Pulmonary artery endothelial cell (primary cell): Measurements from ENCODE around the gene TEX48. TPM values are rescaled to one million over a fixed set of nuclear protein-coding genes. Genes with fewer than 3 reads are reported as not detected.

Experiments used
- DNase-seq: peaks from one replicate; pipeline ENCODE4 v3.0.0-alpha.2; 2011; ENCODE audit warnings: low read depth, low spot score
- total RNA-seq: library from RNA; depleted of rRNA; stranded (reverse); fragments of >200 nt; gene quantifications from 2 replicates; pipeline ENCODE4 v1.2.3, GENCODE V29; 2014

Gene TEX48
- total RNA-seq, 1 donor from 2014 or later, result not detected

GRCh38 chr9:114694146-114694545, 12.2 kb upstream of the TEX48 start:
- no peak for DNase-seq

- DNase-seq, result no peak
Measured at GRCh38 chr9:114693248-114693855, 11.4 kb upstream of the TEX48 start.

GRCh38 chr9:114691956-114692295, 9.9 kb upstream of the TEX48 start:
- DNase-seq, result no peak

GRCh38 chr9:114691046-114691955, 9.3 kb upstream of the TEX48 start:
- DNase-seq, result no peak

GRCh38 chr9:114690308-114690707, 8.3 kb upstream of the TEX48 start:
- no peak for DNase-seq

- no peak for DNase-seq
Measured at GRCh38 chr9:114689813-114690212, 7.8 kb upstream of the TEX48 start.

GRCh38 chr9:114688909-114689610, 7.1 kb upstream of the TEX48 start:
- DNase-seq, result no peak

- DNase-seq, result no peak
Measured at GRCh38 chr9:114688379-114688778, 6.4 kb upstream of the TEX48 start.

GRCh38 chr9:114687034-114687433, 5.0 kb upstream of the TEX48 start:
- no peak for DNase-seq

GRCh38 chr9:114685951-114686350, 4.0 kb upstream of the TEX48 start:
- DNase-seq, result no peak

- no peak for DNase-seq
Measured at GRCh38 chr9:114684036-114684435, 2.0 kb upstream of the TEX48 start.

- no peak for DNase-seq
Measured at GRCh38 chr9:114682846-114683245, 854 bp upstream of the TEX48 start.

GRCh38 chr9:114680259-114681001, 1.6 kb downstream of the TEX48 start:
- DNase-seq, result no peak

GRCh38 chr9:114678795-114679194, 3.2 kb downstream of the TEX48 start:
- no peak for DNase-seq

GRCh38 chr9:114678130-114678529, 3.9 kb downstream of the TEX48 start:
- DNase-seq, result no peak

GRCh38 chr9:114677418-114677817, 4.6 kb downstream of the TEX48 start:
- peak; percentile 97 for DNase-seq

GRCh38 chr9:114676901-114677300, 5.1 kb downstream of the TEX48 start:
- DNase-seq, result no peak

GRCh38 chr9:114674798-114675540, 7.0 kb downstream of the TEX48 start:
- DNase-seq, result no peak

GRCh38 chr9:114674076-114674797, 7.8 kb downstream of the TEX48 start:
- no peak for DNase-seq

- no peak for DNase-seq
Measured at GRCh38 chr9:114671605-114672004, 10.4 kb downstream of the TEX48 start.
